Measurements from ENCODE around the gene FAM168A. TPM values are rescaled to one million over a fixed set of nuclear protein-coding genes. Genes with fewer than 3 reads are reported as not detected.

FAM168A gene
- total and polyA plus RNA-seq, 2 of the 8 experiments (the other 6 are each of a cell fraction or from before 2014, with no cell fraction given), result 17.1 to 21.6 TPM

DNA sequence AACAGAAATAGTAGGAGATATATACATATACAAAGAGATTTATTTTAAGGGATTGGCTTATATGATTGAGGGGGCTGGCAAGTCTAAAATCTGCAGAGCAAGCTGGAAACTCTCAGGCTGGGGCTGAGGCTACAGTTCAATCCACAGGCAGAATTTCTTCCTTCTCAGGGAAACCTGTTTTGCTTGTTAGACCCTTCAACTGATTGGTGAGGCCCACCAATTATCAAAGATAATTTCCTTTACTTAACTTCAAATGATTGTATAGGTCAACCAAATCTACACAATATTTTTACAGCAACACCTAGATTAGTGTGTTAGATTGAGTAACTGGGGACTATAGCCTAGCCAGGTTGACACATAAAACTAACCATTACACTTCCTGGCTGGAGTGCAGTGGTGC is 43.8 kb upstream of the FAM168A start:
- H3K4me2 ChIP-seq (ENCODE audit: insufficient read depth in 1 of 2, low read depth in 2 of 2, low read length in 2 of 2), result no peak overlapping the region
- H4K91ac ChIP-seq (replicated peaks; ENCODE audit: insufficient read length, low read length), result no peak overlapping the region
- no peak overlapping the region for H3K27ac ChIP-seq (ENCODE audit: low read depth, low read length)
- H2BK5ac ChIP-seq (ENCODE audit: low read depth, low read length), result no peak overlapping the region
- H3K23ac ChIP-seq (ENCODE audit: insufficient read length), result no peak overlapping the region
- no peak for DNase-seq (ENCODE audit: low read depth in 1 of 2, low spot score in 2 of 2)
- no peak overlapping the region for H2BK20ac ChIP-seq (ENCODE audit: low read length)
- no peak overlapping the region for H3K4me3 ChIP-seq (ENCODE audit: extremely low read depth in 1 of 4, insufficient read depth in 2 of 4, low read depth in 3 of 4, low read length in 4 of 4)
- no peaks in the 10 kb centered on the region for H3K36me3 ChIP-seq (ENCODE audit: control insufficient read depth in 2 of 4, insufficient read depth in 4 of 4, low read length in 3 of 4)
- peaks cover 0 to 5% (median 3%) of the 10 kb centered on the region in 4 experiments; a peak in 6 of 7 replicates for H3K4me1 ChIP-seq (replicated peaks in 1 of 4; ENCODE audit: control insufficient read depth in 3 of 4, insufficient read depth in 4 of 4, low read length in 3 of 4)
- no peaks in the 10 kb centered on the region for H3K79me1 ChIP-seq (ENCODE audit: low read depth, low read length)
- no peak overlapping the region for H2BK12ac ChIP-seq (ENCODE audit: low read depth, low read length)
- no peak overlapping the region for H3K4ac ChIP-seq (replicated peaks; ENCODE audit: insufficient read length, low read depth, low read length)
- H2AK5ac ChIP-seq (ENCODE audit: low read depth, low read length), result no peak overlapping the region
- ChIA-PET POLR2A (ENCODE audit: partially characterized antibody) (interaction anchor here (1.0 kb wide), 1 partner anchor 215 kb away, joined by 3 read pairs; no protein-coding TSS in a partner anchor), CTCF (ENCODE audit: partially characterized antibody) (interaction anchor here (26.0 to 30.1 kb wide), 2 partner anchors 6 to 7 kb away, joined by 653 read pairs; partner anchors contain the start of gene PLEKHB1)
- no peak overlapping the region for H2AFZ ChIP-seq (ENCODE audit: low read length)
- H3K9ac ChIP-seq (replicated peaks in 1 of 4; ENCODE audit: extremely low read depth in 1 of 4, low read depth in 3 of 4, low read length in 3 of 4), result no peak overlapping the region
- no peak overlapping the region for H4K5ac ChIP-seq (ENCODE audit: insufficient read length, low read depth, low read length)
- H4K8ac ChIP-seq (ENCODE audit: extremely low read depth, insufficient read depth, low read length), result no peak overlapping the region
- no peaks in the 10 kb centered on the region for H3K9me3 ChIP-seq (ENCODE audit: insufficient read depth in 2 of 2, low read depth in 1 of 2, low read length in 1 of 2)
- H4K20me1 ChIP-seq (replicated peaks in 1 of 2; ENCODE audit: control insufficient read depth in 1 of 2, insufficient read depth in 2 of 2, low read length in 2 of 2), result no peaks in the 10 kb centered on the region
- H3K23me2 ChIP-seq (ENCODE audit: low read depth, low read length), result peaks cover 12% of the 10 kb centered on the region
- H2BK120ac ChIP-seq (replicated peaks; ENCODE audit: low read depth, low read length), result no peak overlapping the region
- H3K27me3 ChIP-seq (replicated peaks in 1 of 4; ENCODE audit: control insufficient read depth in 3 of 4, extremely low read depth in 1 of 4, insufficient read depth in 3 of 4, low read length in 3 of 4), result peaks cover 0 to 4% (median 0%) of the 10 kb centered on the region in 4 experiments; a peak in 3 of 7 replicates
- no peak overlapping the region for H2BK15ac ChIP-seq (ENCODE audit: low read length)
- FAIRE-seq, result no peak
- H3K79me2 ChIP-seq (ENCODE audit: control insufficient read depth in 1 of 2, insufficient read depth in 2 of 2, low read length in 2 of 2), result no peaks in the 10 kb centered on the region
- no peak overlapping the region for H3K56ac ChIP-seq (replicated peaks; ENCODE audit: insufficient read length, low read depth, low read length)
- H3K14ac ChIP-seq (ENCODE audit: insufficient read length), result no peak overlapping the region
- H3K18ac ChIP-seq (ENCODE audit: extremely low read depth, low read length), result no peak overlapping the region
- TF ChIP-seq, protein P1, sequence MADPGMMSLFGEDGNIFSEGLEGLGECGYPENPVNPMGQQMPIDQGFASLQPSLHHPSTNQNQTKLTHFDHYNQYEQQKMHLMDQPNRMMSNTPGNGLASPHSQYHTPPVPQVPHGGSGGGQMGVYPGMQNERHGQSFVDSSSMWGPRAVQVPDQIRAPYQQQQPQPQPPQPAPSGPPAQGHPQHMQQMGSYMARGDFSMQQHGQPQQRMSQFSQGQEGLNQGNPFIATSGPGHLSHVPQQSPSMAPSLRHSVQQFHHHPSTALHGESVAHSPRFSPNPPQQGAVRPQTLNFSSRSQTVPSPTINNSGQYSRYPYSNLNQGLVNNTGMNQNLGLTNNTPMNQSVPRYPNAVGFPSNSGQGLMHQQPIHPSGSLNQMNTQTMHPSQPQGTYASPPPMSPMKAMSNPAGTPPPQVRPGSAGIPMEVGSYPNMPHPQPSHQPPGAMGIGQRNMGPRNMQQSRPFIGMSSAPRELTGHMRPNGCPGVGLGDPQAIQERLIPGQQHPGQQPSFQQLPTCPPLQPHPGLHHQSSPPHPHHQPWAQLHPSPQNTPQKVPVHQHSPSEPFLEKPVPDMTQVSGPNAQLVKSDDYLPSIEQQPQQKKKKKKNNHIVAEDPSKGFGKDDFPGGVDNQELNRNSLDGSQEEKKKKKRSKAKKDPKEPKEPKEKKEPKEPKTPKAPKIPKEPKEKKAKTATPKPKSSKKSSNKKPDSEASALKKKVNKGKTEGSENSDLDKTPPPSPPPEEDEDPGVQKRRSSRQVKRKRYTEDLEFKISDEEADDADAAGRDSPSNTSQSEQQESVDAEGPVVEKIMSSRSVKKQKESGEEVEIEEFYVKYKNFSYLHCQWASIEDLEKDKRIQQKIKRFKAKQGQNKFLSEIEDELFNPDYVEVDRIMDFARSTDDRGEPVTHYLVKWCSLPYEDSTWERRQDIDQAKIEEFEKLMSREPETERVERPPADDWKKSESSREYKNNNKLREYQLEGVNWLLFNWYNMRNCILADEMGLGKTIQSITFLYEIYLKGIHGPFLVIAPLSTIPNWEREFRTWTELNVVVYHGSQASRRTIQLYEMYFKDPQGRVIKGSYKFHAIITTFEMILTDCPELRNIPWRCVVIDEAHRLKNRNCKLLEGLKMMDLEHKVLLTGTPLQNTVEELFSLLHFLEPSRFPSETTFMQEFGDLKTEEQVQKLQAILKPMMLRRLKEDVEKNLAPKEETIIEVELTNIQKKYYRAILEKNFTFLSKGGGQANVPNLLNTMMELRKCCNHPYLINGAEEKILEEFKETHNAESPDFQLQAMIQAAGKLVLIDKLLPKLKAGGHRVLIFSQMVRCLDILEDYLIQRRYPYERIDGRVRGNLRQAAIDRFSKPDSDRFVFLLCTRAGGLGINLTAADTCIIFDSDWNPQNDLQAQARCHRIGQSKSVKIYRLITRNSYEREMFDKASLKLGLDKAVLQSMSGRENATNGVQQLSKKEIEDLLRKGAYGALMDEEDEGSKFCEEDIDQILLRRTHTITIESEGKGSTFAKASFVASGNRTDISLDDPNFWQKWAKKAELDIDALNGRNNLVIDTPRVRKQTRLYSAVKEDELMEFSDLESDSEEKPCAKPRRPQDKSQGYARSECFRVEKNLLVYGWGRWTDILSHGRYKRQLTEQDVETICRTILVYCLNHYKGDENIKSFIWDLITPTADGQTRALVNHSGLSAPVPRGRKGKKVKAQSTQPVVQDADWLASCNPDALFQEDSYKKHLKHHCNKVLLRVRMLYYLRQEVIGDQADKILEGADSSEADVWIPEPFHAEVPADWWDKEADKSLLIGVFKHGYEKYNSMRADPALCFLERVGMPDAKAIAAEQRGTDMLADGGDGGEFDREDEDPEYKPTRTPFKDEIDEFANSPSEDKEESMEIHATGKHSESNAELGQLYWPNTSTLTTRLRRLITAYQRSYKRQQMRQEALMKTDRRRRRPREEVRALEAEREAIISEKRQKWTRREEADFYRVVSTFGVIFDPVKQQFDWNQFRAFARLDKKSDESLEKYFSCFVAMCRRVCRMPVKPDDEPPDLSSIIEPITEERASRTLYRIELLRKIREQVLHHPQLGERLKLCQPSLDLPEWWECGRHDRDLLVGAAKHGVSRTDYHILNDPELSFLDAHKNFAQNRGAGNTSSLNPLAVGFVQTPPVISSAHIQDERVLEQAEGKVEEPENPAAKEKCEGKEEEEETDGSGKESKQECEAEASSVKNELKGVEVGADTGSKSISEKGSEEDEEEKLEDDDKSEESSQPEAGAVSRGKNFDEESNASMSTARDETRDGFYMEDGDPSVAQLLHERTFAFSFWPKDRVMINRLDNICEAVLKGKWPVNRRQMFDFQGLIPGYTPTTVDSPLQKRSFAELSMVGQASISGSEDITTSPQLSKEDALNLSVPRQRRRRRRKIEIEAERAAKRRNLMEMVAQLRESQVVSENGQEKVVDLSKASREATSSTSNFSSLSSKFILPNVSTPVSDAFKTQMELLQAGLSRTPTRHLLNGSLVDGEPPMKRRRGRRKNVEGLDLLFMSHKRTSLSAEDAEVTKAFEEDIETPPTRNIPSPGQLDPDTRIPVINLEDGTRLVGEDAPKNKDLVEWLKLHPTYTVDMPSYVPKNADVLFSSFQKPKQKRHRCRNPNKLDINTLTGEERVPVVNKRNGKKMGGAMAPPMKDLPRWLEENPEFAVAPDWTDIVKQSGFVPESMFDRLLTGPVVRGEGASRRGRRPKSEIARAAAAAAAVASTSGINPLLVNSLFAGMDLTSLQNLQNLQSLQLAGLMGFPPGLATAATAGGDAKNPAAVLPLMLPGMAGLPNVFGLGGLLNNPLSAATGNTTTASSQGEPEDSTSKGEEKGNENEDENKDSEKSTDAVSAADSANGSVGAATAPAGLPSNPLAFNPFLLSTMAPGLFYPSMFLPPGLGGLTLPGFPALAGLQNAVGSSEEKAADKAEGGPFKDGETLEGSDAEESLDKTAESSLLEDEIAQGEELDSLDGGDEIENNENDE (IDR thresholded peaks at IDR 0.05; ENCODE audit: insufficient replicate concordance, low read length), result no peak

All from H1 (cell line).